Activated naive CD4-positive, alpha-beta T cell treated with Interleukin-2 at 50 U/mL for 16 hours (primary cell): ENCODE data around the gene USP1.
A peak's percentile ranks its signal among the peaks of the same experiment; 100 is the strongest.

Experiments used
- DNase-seq: peaks from one replicate; pipeline ENCODE4 v3.0.0-alpha.2; 2020

USP1 gene, protein sequence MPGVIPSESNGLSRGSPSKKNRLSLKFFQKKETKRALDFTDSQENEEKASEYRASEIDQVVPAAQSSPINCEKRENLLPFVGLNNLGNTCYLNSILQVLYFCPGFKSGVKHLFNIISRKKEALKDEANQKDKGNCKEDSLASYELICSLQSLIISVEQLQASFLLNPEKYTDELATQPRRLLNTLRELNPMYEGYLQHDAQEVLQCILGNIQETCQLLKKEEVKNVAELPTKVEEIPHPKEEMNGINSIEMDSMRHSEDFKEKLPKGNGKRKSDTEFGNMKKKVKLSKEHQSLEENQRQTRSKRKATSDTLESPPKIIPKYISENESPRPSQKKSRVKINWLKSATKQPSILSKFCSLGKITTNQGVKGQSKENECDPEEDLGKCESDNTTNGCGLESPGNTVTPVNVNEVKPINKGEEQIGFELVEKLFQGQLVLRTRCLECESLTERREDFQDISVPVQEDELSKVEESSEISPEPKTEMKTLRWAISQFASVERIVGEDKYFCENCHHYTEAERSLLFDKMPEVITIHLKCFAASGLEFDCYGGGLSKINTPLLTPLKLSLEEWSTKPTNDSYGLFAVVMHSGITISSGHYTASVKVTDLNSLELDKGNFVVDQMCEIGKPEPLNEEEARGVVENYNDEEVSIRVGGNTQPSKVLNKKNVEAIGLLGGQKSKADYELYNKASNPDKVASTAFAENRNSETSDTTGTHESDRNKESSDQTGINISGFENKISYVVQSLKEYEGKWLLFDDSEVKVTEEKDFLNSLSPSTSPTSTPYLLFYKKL

GRCh38 chr1:62436466-62437272, at the start of gene USP1:
Gene USP1, plus strand, starts transcription at chr1:62437049. Its CDS starts 2,819 bp downstream, at chr1:62439868.
- peak; percentile 98 for DNase-seq

DNA sequence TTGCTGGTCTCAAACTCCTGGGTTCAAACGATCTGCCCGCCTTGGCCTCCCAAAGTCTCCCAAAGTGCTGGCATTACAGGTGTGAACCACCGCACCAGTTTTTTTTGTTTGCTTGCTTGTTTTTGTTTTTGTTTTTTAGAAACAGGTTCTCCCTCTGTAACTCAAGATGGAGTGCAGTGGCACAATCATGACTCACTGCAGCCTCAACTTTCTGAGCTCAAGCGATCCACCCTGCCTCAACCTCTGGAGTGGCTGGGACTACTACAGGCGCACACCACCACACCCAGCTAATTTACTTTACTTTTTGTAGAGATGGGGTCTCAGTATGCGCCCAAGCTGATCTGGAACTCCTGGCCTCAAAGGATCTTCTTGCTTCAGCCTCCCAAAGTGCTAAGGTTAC, 47.3 kb upstream of the USP1 start:
- DNase-seq: no peak

- DNase-seq: no peak
Observed at GRCh38 chr1:62390071-62390470, 46.8 kb upstream of the USP1 start.

GRCh38 chr1:62391369-62391971, 45.4 kb upstream of the USP1 start:
- DNase-seq: peak; percentile 6

- DNase-seq: no peak
Observed at GRCh38 chr1:62392951-62393350, 43.9 kb upstream of the USP1 start.

DNA sequence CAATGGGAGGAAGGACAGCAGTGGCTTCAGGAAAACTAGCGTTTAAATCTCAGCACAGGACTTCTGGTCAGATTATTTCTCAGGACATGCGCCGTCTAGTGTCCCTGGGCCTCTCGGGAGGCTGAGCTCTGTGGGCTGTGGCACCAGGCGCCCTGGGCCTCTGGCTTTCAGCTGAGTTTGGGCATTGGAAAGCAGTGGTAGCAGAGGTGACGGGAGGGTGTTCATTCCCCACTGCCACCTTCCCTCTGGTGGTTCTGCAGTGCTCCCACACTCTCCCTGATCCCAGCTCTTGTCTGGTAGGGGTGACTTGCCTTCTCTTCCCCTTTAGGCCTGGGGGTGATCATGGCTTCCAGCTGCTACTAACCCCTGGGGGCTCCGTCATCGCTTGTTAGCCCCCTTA, 42.2 kb upstream of the USP1 start:
- DNase-seq: no peak

DNA sequence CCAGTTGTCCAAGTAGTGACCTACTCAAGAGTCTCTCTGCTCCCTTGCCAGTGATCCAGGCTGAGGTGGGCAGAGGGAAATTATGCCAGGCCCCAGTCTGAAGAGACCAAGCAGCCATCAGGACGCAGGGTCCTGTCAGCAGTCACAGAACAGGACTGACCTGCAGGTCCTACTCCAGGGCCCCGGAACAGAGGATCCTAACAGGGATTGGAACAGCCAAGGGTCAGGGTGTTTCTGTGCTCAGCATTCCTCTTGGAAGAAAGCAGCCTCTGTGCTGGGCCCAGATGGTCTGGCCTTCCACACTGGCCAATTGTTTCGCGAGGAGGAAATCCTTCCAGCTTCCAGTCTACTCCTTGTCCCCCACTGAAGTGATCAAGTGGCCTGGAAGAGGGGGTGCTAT, 41.6 kb upstream of the USP1 start:
- no peak for DNase-seq

DNA sequence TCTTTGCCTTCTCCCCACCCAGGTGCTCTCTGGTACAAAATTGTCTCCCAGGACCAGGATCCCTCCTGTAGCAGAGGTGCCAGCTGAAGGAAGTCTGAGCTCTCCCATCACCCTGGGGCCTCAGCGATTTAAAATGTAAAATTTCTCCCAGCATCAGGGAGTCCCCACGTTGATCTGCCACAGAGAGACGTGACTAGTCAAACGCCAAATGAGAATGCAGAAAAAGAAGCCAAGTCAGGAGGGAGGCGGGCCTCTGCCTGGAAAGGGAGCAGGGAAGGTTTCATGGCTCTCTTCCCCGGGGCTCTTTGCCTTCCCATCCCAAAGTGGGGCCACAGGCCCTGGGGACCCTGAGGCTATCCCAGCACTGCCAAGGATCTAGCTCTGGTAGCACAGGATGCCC, 40.0 kb upstream of the USP1 start:
- DNase-seq: no peak

GRCh38 chr1:62397301-62397700, 39.5 kb upstream of the USP1 start:
- no peak for DNase-seq

DNA sequence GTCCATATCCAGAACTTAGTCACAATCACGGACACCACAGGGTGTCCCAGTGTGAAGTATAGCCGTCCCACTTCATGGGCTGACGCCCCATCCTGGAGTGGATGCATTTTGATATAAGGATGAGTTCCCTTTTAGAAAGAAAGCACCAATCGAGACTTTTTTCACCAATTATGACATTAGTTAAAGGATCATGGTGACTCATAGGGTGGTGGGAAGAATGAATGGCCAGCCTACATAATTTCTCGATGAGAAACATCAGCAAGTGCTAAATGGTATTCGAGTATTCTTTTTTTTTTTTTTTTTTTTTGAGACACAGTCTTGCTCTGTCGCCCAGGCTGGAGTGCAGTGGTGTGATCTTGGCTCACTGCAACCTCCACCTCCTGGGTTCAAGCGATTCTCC, 38.5 kb upstream of the USP1 start:
- no peak for DNase-seq

- DNase-seq: no peak
Observed at GRCh38 chr1:62401034-62401760, 35.7 kb upstream of the USP1 start.

GRCh38 chr1:62405247-62405646, 31.6 kb upstream of the USP1 start:
- DNase-seq: no peak

DNA sequence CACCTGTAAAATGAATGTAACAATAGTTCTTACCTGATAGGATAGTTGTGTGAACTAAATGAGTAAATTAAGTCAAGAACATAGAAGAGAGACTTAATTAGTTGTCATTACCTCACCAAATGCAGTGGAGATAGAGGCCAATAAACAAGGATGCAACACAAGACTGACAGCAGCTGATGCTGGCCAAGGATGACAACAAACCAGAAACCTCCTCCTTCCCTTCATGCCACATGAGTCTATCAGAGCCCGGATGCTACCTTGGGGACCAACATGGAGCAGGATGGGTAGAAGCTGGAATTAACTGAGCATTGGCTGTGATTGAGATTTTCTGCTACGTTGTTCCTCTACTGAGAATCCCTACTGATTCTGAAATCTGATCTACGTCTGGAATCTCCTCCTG, 30.3 kb upstream of the USP1 start:
- no peak for DNase-seq

- DNase-seq: no peak
Observed at GRCh38 chr1:62407398-62408009, 29.3 kb upstream of the USP1 start.

DNA sequence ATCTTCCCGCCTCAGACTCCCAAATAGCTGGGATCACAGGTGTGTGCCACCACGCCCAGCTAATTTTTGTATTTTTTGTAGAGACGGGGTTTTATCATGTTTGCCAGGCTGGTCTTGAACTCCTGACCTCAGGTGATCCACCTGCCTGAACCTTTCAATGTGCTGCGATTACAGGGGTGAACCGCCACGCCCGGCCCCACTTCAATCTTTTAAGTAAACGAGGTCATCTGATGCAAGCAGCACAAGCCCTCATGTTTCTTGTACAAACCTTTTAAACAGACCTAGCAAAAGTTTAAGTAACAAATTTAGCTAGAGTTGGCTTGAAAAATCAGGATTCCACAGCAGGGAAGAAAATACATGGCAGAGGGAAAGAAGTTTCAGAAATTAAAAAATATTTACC, 21.2 kb upstream of the USP1 start:
- DNase-seq: no peak

GRCh38 chr1:62417351-62417999, 19.4 kb upstream of the USP1 start:
- no peak for DNase-seq

DNA sequence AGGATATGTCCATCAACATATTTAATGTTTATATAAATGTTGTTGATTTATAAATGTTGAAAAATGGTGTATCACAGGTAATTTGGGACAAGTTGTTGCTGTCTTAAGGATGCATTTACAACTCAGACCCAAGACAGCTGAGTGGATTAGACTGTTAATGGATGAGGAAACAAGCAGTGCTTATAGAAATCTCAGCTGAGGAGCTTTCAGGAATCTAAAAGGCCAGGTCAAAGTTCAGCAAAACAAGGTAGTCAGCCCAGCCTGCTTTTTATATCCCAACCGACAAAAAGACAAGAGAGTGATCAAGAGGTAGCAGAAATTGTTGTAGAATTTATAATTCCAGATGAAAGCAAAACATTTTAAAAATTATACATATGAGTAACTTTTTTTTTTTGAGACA, 16.6 kb upstream of the USP1 start:
- no peak for DNase-seq

DNA sequence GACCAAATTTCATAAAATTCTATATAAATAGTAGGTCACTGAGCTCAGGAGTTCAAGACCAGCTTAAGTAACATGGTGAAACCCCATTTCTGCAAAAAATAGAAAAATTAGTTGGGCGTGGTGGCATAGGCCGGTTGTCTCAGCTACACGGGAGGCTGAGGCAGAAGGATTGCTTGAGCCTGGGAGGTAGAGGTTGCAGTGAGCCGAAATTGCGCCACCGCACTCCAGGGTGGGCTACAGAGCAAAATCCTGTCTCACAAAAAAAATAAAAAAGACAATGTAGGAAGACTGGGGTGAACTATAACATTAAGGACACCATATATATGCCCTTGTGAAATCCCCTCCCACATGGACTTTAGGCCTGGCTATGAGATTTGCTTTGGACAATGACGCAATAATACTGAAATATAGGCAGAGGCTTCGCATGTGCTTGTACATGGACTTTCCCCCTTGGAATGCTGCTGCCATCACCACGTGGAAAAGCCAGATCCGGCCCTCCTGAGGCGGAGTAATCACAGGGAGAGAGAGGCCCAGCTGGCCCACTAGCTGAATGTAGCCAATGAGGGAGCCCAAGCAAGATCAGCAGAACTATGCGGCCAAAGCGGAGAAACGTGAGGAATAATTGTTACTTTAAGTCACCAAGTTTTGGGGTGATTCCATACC, 13.1 kb upstream of the USP1 start:
- no peak for DNase-seq

GRCh38 chr1:62424411-62424810, 12.4 kb upstream of the USP1 start:
- no peak for DNase-seq

DNA sequence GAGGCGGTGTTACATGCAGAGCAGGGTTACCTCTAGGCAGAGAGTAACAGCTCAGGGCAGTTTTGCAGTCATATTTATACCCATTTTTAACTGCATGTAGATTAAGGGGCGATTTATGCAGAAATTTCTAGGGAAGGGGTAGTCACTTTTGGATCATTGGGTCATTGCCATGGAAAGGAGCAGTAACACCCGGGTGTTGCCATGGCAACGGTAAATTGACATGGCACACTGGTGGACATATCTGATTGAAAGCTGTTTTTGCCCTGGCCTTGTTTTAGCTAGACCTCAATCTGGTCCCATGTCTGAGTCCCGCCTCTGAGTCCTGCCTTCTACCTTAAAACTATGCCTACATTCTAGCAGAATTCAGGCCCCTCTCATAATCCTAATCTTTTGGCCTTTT, 11.8 kb upstream of the USP1 start:
- no peak for DNase-seq

DNA sequence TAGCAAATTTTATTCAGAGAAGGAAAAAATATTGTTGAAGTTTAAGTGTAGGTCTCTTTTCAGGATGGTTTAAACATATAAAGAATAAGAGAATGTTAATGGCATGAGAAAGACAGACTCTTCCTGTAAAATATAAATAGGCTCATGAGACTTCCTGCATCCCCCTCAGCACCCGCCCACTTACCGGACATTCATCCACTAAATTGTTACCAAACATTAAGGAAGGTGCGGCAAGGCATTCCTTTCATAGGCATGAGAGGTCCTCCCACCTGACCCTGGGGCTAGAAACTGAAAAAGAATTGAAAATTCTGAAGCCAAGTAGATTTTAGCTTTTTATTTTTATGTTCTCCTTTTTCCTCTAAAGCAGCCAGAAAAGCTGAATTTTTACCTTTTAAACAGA, 10.6 kb upstream of the USP1 start:
- no peak for DNase-seq
